NCI-H1105 treated with DMSO at 0.1 percent for 48 hours (cell line): ENCODE results near the gene GRM1.

Experiments used
- DNase-seq: peaks from one replicate; lab custom pipeline; 2025; lab: John Stamatoyannopoulos, UW

The GRM1 gene

DNA sequence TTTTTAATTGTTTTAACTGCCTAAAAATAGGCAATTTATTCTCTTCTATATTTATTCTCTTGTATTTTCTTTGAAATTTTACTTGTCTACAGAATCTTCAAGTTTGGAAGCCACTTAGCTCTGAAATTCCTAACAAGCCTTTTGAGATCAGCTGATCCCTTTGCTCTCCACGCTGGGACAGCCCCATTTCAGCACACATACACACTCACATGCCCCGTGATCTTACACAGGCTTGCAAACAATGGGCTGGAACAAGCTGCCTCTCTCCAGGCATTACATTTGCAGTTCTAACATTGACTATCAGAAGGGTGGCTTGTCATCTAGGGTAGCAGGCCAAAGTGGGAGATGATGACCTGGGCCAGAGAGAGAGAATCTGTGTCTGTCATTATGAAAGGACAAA is 452.7 kb downstream of the GRM1 start:
- DNase-seq: no peak

DNA sequence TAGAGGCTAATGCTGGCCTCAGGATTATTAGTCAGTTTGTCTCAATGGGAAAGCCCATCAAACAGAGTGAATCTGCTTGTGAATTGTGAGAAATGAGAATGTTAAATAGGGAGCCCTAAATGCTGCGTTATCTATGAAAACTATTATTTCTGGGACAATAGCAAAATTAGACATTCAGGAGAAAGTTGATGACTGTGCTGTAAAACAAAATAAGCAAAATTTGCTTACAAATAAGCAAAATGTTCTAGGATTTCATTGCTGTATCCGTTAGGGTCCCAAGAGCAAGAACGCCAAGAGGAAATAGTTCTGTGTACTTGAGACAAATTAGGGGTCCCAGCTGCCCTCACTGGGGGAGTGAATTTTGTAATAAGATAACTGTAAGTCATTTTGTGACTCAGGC is 455.5 kb downstream of the GRM1 start:
- DNase-seq: no peak
